Thoracic aorta (tissue), 2 donors: Measurements from ENCODE around the gene PKD1L1. TPM values are rescaled to one million over a fixed set of nuclear protein-coding genes. Genes with fewer than 3 reads are reported as not detected.

ENCODE experiments used
- ATAC-seq: fragments of 150-250 bp; one replicate; pipeline ENCODE4 v1.8.0; 2017; ENCODE audit warnings: low read depth; ENCODE audit not compliant: insufficient number of reproducible peaks, low FRiP score
- DNase-seq: peaks from one replicate; pipeline ENCODE4 v3.0.0-alpha.2; 2020; ENCODE audit warnings: low spot score
- H3K27ac ChIP-seq, 2 donors: fragments of 200-600 bp; sonication (generic); 1 replicate in 1 of 2; 2 replicates in 1 of 2; pipeline ENCODE4 v1.5.1; 2016; ENCODE audit warnings: mild to moderate bottlenecking in 2 of 2, moderate library complexity in 2 of 2
- H3K27me3 ChIP-seq: fragments of 200-600 bp; sonication (generic); replicated peaks from 2 replicates; pipeline ENCODE4 v1.6.0; 2016; ENCODE audit warnings: mild to moderate bottlenecking; ENCODE audit not compliant: insufficient read depth
- H3K36me3 ChIP-seq: fragments of 200-600 bp; sonication (generic); one replicate; pipeline ENCODE4 v1.5.1; 2016
- H3K4me1 ChIP-seq, 2 donors: fragments of 200-600 bp; sonication (generic); 1 replicate in 1 of 2; 2 replicates in 1 of 2; pipeline versions ENCODE4 v1.5.1 to v1.6.0; 2016; ENCODE audit warnings: low read depth in 2 of 2, mild to moderate bottlenecking in 1 of 2; ENCODE audit not compliant: control insufficient read depth in 1 of 2
- H3K4me3 ChIP-seq: fragments of 200-600 bp; sonication (generic); 2 replicates; pipeline ENCODE4 v1.5.1; 2016; ENCODE audit warnings: mild to moderate bottlenecking
- H3K9me3 ChIP-seq: fragments of 200-600 bp; sonication (generic); 2 replicates; pipeline ENCODE4 v1.5.1; 2016
- total RNA-seq, 2 donors: library from RNA; depleted of rRNA; stranded (reverse); fragments of >200 nt; gene quantifications; one replicate each; pipeline versions ENCODE4 v1.1.0 to v1.2.3, GENCODE V29; 2016
- TF ChIP-seq, protein P1 (sequence below): fragments of 200-600 bp; sonication (generic); IDR thresholded peaks from one replicate; pipeline ENCODE4 v1.5.1; 2019; ENCODE audit warnings: antibody characterized with exemption

PKD1L1 gene
- total RNA-seq, 2 donors from 2014 or later = 0.14 to 0.85 TPM

DNA sequence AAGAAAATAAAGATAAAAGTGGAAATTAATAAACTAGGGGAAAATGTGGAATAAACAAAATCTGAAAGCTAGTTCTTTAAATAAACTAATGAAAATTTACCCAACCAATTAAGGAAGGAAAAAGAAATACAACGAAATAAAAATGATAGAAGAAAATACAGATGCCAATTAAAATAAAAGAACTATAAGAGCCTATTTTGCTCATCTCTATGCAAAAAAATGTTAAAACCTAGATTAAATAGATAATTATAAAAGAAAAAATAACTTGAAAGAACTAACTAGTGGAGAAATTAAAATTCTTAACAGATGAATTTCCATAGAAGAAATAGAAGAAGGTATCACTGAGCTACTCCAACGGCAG is 32.7 kb downstream of the PKD1L1 start:
- no peak overlapping the region for H3K4me3 ChIP-seq
- ATAC-seq (no peak), DNase-seq (no peak)
- no peaks in the 10 kb centered on the region for H3K4me1 ChIP-seq
- H3K27me3 ChIP-seq = no peaks in the 10 kb centered on the region
- no peak overlapping the region for H3K27ac ChIP-seq
- no peaks in the 10 kb centered on the region for H3K9me3 ChIP-seq
- H3K36me3 ChIP-seq = no peaks in the 10 kb centered on the region
- TF ChIP-seq, protein P1, sequence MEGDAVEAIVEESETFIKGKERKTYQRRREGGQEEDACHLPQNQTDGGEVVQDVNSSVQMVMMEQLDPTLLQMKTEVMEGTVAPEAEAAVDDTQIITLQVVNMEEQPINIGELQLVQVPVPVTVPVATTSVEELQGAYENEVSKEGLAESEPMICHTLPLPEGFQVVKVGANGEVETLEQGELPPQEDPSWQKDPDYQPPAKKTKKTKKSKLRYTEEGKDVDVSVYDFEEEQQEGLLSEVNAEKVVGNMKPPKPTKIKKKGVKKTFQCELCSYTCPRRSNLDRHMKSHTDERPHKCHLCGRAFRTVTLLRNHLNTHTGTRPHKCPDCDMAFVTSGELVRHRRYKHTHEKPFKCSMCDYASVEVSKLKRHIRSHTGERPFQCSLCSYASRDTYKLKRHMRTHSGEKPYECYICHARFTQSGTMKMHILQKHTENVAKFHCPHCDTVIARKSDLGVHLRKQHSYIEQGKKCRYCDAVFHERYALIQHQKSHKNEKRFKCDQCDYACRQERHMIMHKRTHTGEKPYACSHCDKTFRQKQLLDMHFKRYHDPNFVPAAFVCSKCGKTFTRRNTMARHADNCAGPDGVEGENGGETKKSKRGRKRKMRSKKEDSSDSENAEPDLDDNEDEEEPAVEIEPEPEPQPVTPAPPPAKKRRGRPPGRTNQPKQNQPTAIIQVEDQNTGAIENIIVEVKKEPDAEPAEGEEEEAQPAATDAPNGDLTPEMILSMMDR = no peak

DNA sequence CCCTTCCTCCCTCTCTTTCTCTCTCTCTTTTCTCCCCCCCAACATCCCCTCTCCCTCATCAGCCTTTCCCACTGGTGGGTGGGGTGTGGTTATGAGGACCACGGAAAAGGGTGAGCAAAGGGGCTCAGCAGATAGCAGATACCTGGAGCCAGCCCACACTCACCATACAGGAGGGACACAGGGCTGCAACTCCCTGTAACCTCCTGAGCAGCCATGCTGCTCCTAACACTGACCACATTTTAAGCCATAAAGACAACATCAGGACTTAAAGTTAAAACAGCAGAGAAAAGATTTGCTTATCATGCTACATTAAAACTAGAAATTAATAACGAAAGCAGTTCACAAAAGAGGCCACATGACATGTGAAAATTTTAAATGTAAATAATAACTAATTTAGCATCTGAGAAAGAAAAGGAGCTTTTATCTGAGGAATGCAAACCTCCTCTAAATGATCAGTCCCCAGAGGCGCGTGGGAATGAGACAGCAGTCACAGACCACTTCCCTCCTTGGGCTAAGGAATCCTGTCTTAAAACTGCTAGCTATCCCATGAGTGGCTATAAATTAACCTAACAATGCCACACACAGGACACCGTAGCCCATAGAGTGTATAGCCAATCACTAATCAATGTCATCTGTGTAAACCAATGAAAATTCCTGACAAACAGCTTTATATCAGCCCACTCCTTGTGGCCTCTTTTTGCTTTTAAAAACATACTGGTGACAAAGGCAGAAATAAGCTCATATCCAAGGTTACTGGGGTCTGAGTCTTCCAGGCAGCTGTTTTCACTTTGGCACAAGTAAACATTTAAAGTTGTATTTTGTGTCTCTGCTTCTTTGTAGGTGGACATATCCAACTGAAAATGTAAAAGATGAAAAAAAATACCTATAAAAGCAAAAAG is 33.3 kb downstream of the PKD1L1 start:
- Histone ChIP-seq H3K4me3 (no peak overlapping the region), H3K27me3 (no peaks in the 10 kb centered on the region), H3K27ac (no peak overlapping the region), H3K4me1 (no peaks in the 10 kb centered on the region), H3K9me3 (no peaks in the 10 kb centered on the region), H3K36me3 (no peaks in the 10 kb centered on the region)
- no peak for ATAC-seq
- DNase-seq = no peak
- TF ChIP-seq, protein P1 = no peak

DNA sequence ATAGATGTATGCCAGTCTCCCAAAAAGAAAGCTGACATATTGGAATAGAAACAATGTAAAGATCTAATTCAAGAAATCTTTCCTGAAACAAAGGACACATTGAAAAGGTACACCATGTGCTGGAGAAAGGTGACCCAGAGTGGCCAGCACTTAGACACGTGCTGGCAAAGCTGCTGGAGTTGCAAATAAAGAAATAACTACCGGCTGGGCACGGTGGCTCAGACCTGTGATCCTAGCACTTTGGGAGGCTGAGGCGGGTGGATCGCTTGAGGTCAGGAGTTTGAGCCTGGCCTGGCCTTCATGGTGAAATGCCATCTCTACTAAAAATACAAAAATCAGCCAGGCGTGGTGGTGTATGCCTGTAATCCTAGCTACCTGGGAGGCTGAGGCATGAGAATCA is 35.9 kb downstream of the PKD1L1 start:
- H3K27me3 ChIP-seq = no peaks in the 10 kb centered on the region
- TF ChIP-seq, protein P1 = no peak
- DNase-seq (no peak), ATAC-seq (no peak)
- H3K4me3 ChIP-seq = no peak overlapping the region
- no peak overlapping the region for H3K27ac ChIP-seq
- H3K4me1 ChIP-seq = no peaks in the 10 kb centered on the region
- H3K9me3 ChIP-seq = no peaks in the 10 kb centered on the region
- no peaks in the 10 kb centered on the region for H3K36me3 ChIP-seq

DNA sequence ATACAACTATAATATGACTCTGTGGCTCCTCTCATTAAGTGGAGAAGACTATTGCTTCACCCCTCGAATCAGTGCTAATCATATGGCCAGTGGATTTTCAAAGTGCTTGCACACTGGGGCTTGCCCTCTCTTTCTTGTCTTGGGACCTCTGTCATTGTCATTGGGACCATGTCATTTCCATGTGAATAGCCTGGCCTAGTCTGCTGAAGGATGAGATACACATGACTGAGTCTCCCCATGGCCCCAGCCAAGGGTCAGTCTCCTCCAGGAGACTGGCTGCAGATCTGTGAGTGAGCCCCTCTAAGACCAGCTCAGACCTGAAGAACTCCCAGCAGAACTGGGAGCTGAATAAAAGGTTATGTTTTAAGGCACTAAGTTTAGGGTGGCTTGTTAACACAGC is 39.5 kb downstream of the PKD1L1 start:
- H3K36me3 ChIP-seq = no peaks in the 10 kb centered on the region
- ATAC-seq (no peak), DNase-seq (no peak)
- H3K4me1 ChIP-seq = no peaks in the 10 kb centered on the region
- H3K27ac ChIP-seq = no peak overlapping the region
- no peaks in the 10 kb centered on the region for H3K9me3 ChIP-seq
- H3K27me3 ChIP-seq = no peaks in the 10 kb centered on the region
- TF ChIP-seq, protein P1 = no peak
- H3K4me3 ChIP-seq = no peak overlapping the region

DNA sequence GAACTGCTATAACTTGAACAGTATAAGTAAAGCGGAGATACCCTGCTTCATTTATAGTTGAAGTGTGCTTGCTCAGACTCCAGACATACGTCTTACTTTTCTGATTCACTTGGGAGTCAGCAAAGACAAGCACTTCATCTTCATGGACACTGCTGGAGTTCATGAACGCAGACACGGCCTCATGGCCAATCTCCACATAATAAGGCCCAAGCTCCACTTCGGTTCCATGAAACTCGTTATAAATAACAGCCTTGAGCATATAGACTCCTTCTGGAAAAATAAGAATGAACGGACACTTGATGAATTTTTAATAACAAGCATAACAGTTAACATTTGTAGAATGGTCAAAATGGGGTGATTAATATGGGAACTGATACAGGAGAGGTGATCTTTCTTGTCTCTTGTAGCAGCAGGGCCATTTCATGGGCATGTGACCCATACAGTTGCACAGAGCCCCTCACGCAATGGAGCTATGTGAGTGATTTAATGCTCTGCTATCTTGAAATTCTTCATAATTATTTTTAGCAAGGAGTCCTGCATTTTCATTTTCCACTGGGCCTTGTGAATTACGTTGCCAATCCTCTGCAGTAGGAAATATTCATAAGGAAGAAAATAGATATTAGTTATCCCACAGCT is 40.2 kb downstream of the PKD1L1 start:
- H3K27me3 ChIP-seq = no peaks in the 10 kb centered on the region
- DNase-seq = no peak
- TF ChIP-seq, protein P1 = no peak
- H3K9me3 ChIP-seq = no peaks in the 10 kb centered on the region
- ATAC-seq = no peak
- H3K36me3 ChIP-seq = no peaks in the 10 kb centered on the region
- H3K4me1 ChIP-seq = no peaks in the 10 kb centered on the region
- H3K27ac ChIP-seq = no peak overlapping the region
- no peak overlapping the region for H3K4me3 ChIP-seq
